Sigmoid colon (tissue), 4 donors: ENCODE results near the gene DNASE1L1.

Experiments
- CTCF ChIP-seq, 4 experiments: fragments of 450-650 bp in 3 of 4; fragments of 200-600 bp in 1 of 4; IDR thresholded peaks; one replicate each; pipeline ENCODE4 v1.5.1; 2016 to 2019; ENCODE audit warnings: antibody characterized with exemption in 4 of 4, mild to moderate bottlenecking in 3 of 4, moderate library complexity in 2 of 4
- EP300 ChIP-seq, 4 donors: sonication (generic); formaldehyde crosslinking; IDR thresholded peaks; one replicate each; pipeline ENCODE4 v1.6.1; 2017; ENCODE audit warnings: antibody characterized with exemption in 4 of 4
- POLR2A ChIP-seq, 2 donors: fragments of 450-650 bp; IDR thresholded peaks; one replicate each; pipeline ENCODE4 v1.6.1; 2016; ENCODE audit warnings: antibody characterized with exemption in 2 of 2, mild to moderate bottlenecking in 2 of 2, moderate library complexity in 2 of 2

- TF ChIP-seq CTCF (IDR thresholded peaks at IDR 0.05): no peak
- no peak for TF ChIP-seq EP300 (IDR thresholded peaks at IDR 0.05)
- no peak for TF ChIP-seq POLR2A (IDR thresholded peaks at IDR 0.05)
Measured at GRCh38 chrX:154431341-154431740, 22.3 kb upstream of the DNASE1L1 start.
